OCI-LY3 (cell line): ENCODE measurements around the gene KL.

Experiments
- H2AFZ ChIP-seq: fragments of 200-600, 300-600 bp; shearing (Covaris generic); 2 replicates; pipeline ENCODE4 v1.6.0; 2014; ENCODE audit warnings: antibody characterized with exemption, low read depth, low read length
- H3K27ac ChIP-seq: fragments of 200-600, 300-600 bp; sonication (generic); 2 replicates; pipeline ENCODE4 v1.5.1; 2014; ENCODE audit warnings: mild to moderate bottlenecking, low read length, moderate library complexity, mixed read lengths
- H3K27me3 ChIP-seq: fragments of 200-600, 300-600 bp; sonication (generic); 2 replicates; pipeline ENCODE4 v1.6.1; 2014; ENCODE audit warnings: low read depth, low read length, mixed read lengths
- H3K36me3 ChIP-seq: fragments of 200-600, 300-600 bp; sonication (generic); replicated peaks from 2 replicates; pipeline ENCODE3; 2014; ENCODE audit warnings: low read depth, low read length, mixed read lengths
- H3K4me1 ChIP-seq: fragments of 300-600, 200-600 bp; sonication (generic); 2 replicates; pipeline ENCODE4 v1.6.1; 2014; ENCODE audit warnings: low read length, mixed read lengths
- H3K4me2 ChIP-seq: fragments of 200-600, 300-600 bp; sonication (generic); 2 replicates; pipeline ENCODE4 v1.6.1; 2014; ENCODE audit warnings: low read length, mixed read lengths
- H3K4me3 ChIP-seq: fragments of 300-600, 200-600 bp; sonication (generic); 2 replicates; pipeline ENCODE4 v1.5.1; 2014; ENCODE audit warnings: antibody characterized with exemption, mild to moderate bottlenecking, low read length, moderate library complexity
- H3K79me2 ChIP-seq: fragments of 300-600, 200-600 bp; shearing (Covaris generic); 2 replicates; pipeline ENCODE4 v1.6.1; 2014; ENCODE audit warnings: mild to moderate bottlenecking, low read length, mixed read lengths
- H3K9ac ChIP-seq: fragments of 300-600, 200-600 bp; shearing (Covaris generic); 2 replicates; pipeline ENCODE4 v1.6.0; 2014; ENCODE audit warnings: mild to moderate bottlenecking, low read length, moderate library complexity
- H3K9me3 ChIP-seq: fragments of 200-600, 300-600 bp; shearing (Covaris generic); 2 replicates; pipeline ENCODE4 v1.6.1; 2014; ENCODE audit warnings: low read length, mixed read lengths; ENCODE audit not compliant: insufficient read depth
- H4K20me1 ChIP-seq: fragments of 200-600, 300-600 bp; sonication (generic); 2 replicates; pipeline ENCODE4 v1.6.1; 2016; ENCODE audit warnings: low read length, mixed read lengths; ENCODE audit not compliant: insufficient read depth
- CTCF ChIP-seq: fragments of 200-600, 300-600 bp; sonication (generic); IDR thresholded peaks from 2 replicates; pipeline ENCODE4 v1.5.1; 2014; ENCODE audit warnings: antibody characterized with exemption, low read length, low read depth
- EZH2phosphoT487 ChIP-seq: fragments of 200-600 bp; shearing (Covaris generic); IDR thresholded peaks from 2 replicates; pipeline ENCODE4 v1.6.1; 2018; ENCODE audit warnings: antibody characterized with exemption, mixed run types, low read depth

KL gene

DNA sequence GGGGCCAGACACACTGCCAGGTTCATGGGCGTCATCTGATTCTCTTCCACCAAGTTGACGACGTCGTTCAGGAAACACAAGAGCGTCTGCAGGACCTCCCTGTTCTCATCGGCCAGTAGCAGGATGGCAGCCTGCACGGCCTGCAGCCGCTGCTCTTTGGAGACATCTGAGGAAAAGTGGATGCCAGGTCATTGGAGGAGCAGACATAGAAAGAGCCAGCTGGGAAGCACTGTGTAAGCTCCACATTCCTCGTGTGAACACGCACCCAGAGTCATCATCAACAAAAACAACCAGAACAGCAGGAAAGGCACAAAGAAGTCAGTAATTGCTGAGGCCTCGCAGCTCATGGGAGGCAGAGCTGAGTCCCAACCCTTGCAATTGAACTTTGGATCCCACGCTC is 96.5 kb downstream of the KL start:
- Histone ChIP-seq H3K36me3 (no peaks in the 10 kb centered on the region), H3K9me3 (no peaks in the 10 kb centered on the region), H3K79me2 (no peaks in the 10 kb centered on the region), H3K9ac (no peak overlapping the region), H2AFZ (no peak overlapping the region), H3K4me2 (no peak overlapping the region), H3K27ac (no peak overlapping the region), H3K4me3 (no peak overlapping the region), H4K20me1 (no peaks in the 10 kb centered on the region), H3K4me1 (peaks cover 35% of the 10 kb centered on the region), H3K27me3 (no peaks in the 10 kb centered on the region)
- TF ChIP-seq CTCF (no peak), EZH2phosphoT487 (no peak)

DNA sequence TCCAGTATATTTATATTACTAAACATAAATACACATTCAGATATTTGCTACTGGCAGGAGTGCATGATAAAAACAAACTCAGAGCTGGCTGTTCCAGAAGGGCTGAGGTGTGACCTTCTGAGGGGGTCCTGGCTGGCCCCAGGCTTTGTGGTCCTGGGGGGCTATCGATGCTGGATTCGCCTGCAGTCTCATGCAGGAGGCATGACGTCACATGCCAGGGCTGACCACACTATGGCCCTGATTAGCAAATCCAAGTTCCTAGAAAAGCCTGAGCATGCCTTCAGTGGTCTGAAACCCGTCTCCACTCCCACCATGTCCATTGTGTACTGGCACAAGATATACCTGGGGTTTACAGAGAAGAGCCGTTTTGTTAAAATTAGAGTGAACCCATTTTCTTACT is 97.9 kb downstream of the KL start:
- H3K4me3 ChIP-seq, result no peak overlapping the region
- no peak overlapping the region for H2AFZ ChIP-seq
- no peaks in the 10 kb centered on the region for H3K27me3 ChIP-seq
- no peaks in the 10 kb centered on the region for H3K79me2 ChIP-seq
- TF ChIP-seq CTCF (no peak), EZH2phosphoT487 (no peak)
- no peaks in the 10 kb centered on the region for H4K20me1 ChIP-seq
- no peak overlapping the region for H3K27ac ChIP-seq
- H3K9ac ChIP-seq, result no peak overlapping the region
- H3K9me3 ChIP-seq, result no peaks in the 10 kb centered on the region
- H3K36me3 ChIP-seq, result no peaks in the 10 kb centered on the region
- no peak overlapping the region for H3K4me2 ChIP-seq
- H3K4me1 ChIP-seq, result peaks cover 28% of the 10 kb centered on the region

DNA sequence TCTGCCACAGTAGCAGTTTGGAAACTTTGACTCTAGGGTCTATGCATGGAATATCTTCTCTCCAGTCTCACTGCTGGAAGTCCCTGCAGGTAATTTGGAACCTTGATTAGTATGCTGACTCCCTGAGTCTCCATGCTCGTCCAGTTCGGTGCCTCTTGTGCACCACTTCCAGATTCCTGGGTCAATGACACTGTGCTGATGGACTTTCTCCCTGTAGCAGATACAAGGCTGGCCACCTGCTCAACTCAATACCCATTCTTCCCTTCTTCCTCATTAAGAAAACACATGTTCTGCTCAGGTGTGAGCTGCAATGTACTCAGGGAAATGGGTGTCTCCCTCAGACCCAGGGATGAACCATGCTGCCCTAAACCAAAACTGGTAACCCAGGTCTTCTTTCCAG is 99.1 kb downstream of the KL start:
- Histone ChIP-seq H3K4me3 (no peak overlapping the region), H4K20me1 (no peaks in the 10 kb centered on the region), H3K9ac (no peak overlapping the region), H2AFZ (no peak overlapping the region), H3K79me2 (no peaks in the 10 kb centered on the region), H3K4me1 (peaks cover 17% of the 10 kb centered on the region), H3K27me3 (no peaks in the 10 kb centered on the region), H3K27ac (no peak overlapping the region), H3K4me2 (no peak overlapping the region), H3K36me3 (no peaks in the 10 kb centered on the region), H3K9me3 (no peaks in the 10 kb centered on the region)
- TF ChIP-seq CTCF (no peak), EZH2phosphoT487 (no peak)
